ENCODE data around the gene GALNT2. TPM values are rescaled to one million over a fixed set of nuclear protein-coding genes. Genes with fewer than 3 reads are reported as not detected.

The GALNT2 gene
- total RNA-seq, 1 experiment from 2014 or later: 62.5 TPM

- no peak for DNase-seq (ENCODE audit: low read depth in 1 of 2, low spot score in 2 of 2)
- Histone ChIP-seq H3K9me3 (replicated peaks) (no peaks in the 10 kb centered on the region), H3K4me3 (no peak overlapping the region), H3K4me1 (replicated peaks) (no peaks in the 10 kb centered on the region), H3K27me3 (replicated peaks) (no peaks in the 10 kb centered on the region), H3K27ac (no peak overlapping the region), H3K36me3 (peaks cover 39% of the 10 kb centered on the region)
Measured at GRCh38 chr1:230243583-230244353, 176.7 kb downstream of the GALNT2 start.

GRCh38 chr1:230246551-230246950 is 179.5 kb downstream of the GALNT2 start:
- H3K27ac ChIP-seq: no peak overlapping the region
- DNase-seq (ENCODE audit: low read depth in 1 of 2, low spot score in 2 of 2): no peak
- peaks cover 48% of the 10 kb centered on the region for H3K36me3 ChIP-seq
- H3K9me3 ChIP-seq (replicated peaks): no peaks in the 10 kb centered on the region
- no peak overlapping the region for H3K4me3 ChIP-seq
- no peaks in the 10 kb centered on the region for H3K4me1 ChIP-seq (replicated peaks)
- H3K27me3 ChIP-seq (replicated peaks): no peaks in the 10 kb centered on the region

- peaks cover 41% of the 10 kb centered on the region for H3K36me3 ChIP-seq
- no peak overlapping the region for H3K4me3 ChIP-seq
- no peak for DNase-seq (ENCODE audit: low read depth in 1 of 2, low spot score in 2 of 2)
- H3K9me3 ChIP-seq (replicated peaks): no peaks in the 10 kb centered on the region
- no peak overlapping the region for H3K27ac ChIP-seq
- no peaks in the 10 kb centered on the region for H3K4me1 ChIP-seq (replicated peaks)
- no peaks in the 10 kb centered on the region for H3K27me3 ChIP-seq (replicated peaks)
Measured at GRCh38 chr1:230248016-230248888, 181.2 kb downstream of the GALNT2 start.

- no peaks in the 10 kb centered on the region for H3K27me3 ChIP-seq (replicated peaks)
- peaks cover 38% of the 10 kb centered on the region for H3K36me3 ChIP-seq
- no peaks in the 10 kb centered on the region for H3K4me1 ChIP-seq (replicated peaks)
- no peak overlapping the region for H3K27ac ChIP-seq
- no peaks in the 10 kb centered on the region for H3K9me3 ChIP-seq (replicated peaks)
- no peak overlapping the region for H3K4me3 ChIP-seq
- no peak for DNase-seq (ENCODE audit: low read depth in 1 of 2, low spot score in 2 of 2)
Measured at GRCh38 chr1:230248889-230249270, 181.8 kb downstream of the GALNT2 start.

- Histone ChIP-seq H3K36me3 (peaks cover 41% of the 10 kb centered on the region), H3K4me3 (no peak overlapping the region)
Measured at GRCh38 chr1:230249695-230250480, 182.8 kb downstream of the GALNT2 start.

GRCh38 chr1:230250666-230251065 is 183.6 kb downstream of the GALNT2 start:
- no peaks in the 10 kb centered on the region for H3K27me3 ChIP-seq (replicated peaks)
- H3K9me3 ChIP-seq (replicated peaks): no peaks in the 10 kb centered on the region
- H3K4me1 ChIP-seq (replicated peaks): no peaks in the 10 kb centered on the region
- no peak overlapping the region for H3K27ac ChIP-seq
- H3K36me3 ChIP-seq: peaks cover 46% of the 10 kb centered on the region
- no peak overlapping the region for H3K4me3 ChIP-seq
- DNase-seq (ENCODE audit: low read depth in 1 of 2, low spot score in 2 of 2): no peak

More at GRCh38 chr1:230249695-230250480, 182.8 kb downstream of the GALNT2 start:
- Histone ChIP-seq H3K4me1 (replicated peaks) (no peaks in the 10 kb centered on the region), H3K27ac (no peak overlapping the region), H3K9me3 (replicated peaks) (no peaks in the 10 kb centered on the region), H3K27me3 (replicated peaks) (no peaks in the 10 kb centered on the region)
- no peak for DNase-seq (ENCODE audit: low read depth in 1 of 2, low spot score in 2 of 2)

- Histone ChIP-seq H3K27me3 (replicated peaks) (no peaks in the 10 kb centered on the region), H3K4me1 (replicated peaks) (no peaks in the 10 kb centered on the region), H3K4me3 (no peak overlapping the region), H3K9me3 (replicated peaks) (no peaks in the 10 kb centered on the region), H3K36me3 (peaks cover 40% of the 10 kb centered on the region), H3K27ac (no peak overlapping the region)
- DNase-seq (ENCODE audit: low read depth in 1 of 2, low spot score in 2 of 2): no peak
Measured at GRCh38 chr1:230251644-230252191, 184.7 kb downstream of the GALNT2 start.

GRCh38 chr1:230253150-230253549 is 186.1 kb downstream of the GALNT2 start:
- H3K36me3 ChIP-seq: peaks cover 37% of the 10 kb centered on the region
- DNase-seq (ENCODE audit: low read depth in 1 of 2, low spot score in 2 of 2): no peak
- no peaks in the 10 kb centered on the region for H3K9me3 ChIP-seq (replicated peaks)

GRCh38 chr1:230254265-230254664 is 187.2 kb downstream of the GALNT2 start:
- Histone ChIP-seq H3K27ac (no peak overlapping the region), H3K36me3 (peaks cover 40% of the 10 kb centered on the region), H3K9me3 (replicated peaks) (no peaks in the 10 kb centered on the region), H3K4me3 (no peak overlapping the region), H3K4me1 (replicated peaks) (no peaks in the 10 kb centered on the region), H3K27me3 (replicated peaks) (no peaks in the 10 kb centered on the region)
- DNase-seq (ENCODE audit: low read depth in 1 of 2, low spot score in 2 of 2): no peak

More at GRCh38 chr1:230253150-230253549, 186.1 kb downstream of the GALNT2 start:
- Histone ChIP-seq H3K27me3 (replicated peaks) (no peaks in the 10 kb centered on the region), H3K4me3 (no peak overlapping the region), H3K4me1 (replicated peaks) (no peaks in the 10 kb centered on the region), H3K27ac (no peak overlapping the region)

- no peak for DNase-seq (ENCODE audit: low read depth in 1 of 2, low spot score in 2 of 2)
- no peak overlapping the region for H3K27ac ChIP-seq
- H3K4me1 ChIP-seq (replicated peaks): no peaks in the 10 kb centered on the region
- H3K4me3 ChIP-seq: no peak overlapping the region
- H3K27me3 ChIP-seq (replicated peaks): no peaks in the 10 kb centered on the region
- H3K9me3 ChIP-seq (replicated peaks): no peaks in the 10 kb centered on the region
- peaks cover 32% of the 10 kb centered on the region for H3K36me3 ChIP-seq
Measured at GRCh38 chr1:230255116-230255515, 188.1 kb downstream of the GALNT2 start.

GRCh38 chr1:230255991-230256390 is 189.0 kb downstream of the GALNT2 start:
- DNase-seq (ENCODE audit: low read depth in 1 of 2, low spot score in 2 of 2): no peak
- no peaks in the 10 kb centered on the region for H3K9me3 ChIP-seq (replicated peaks)
- H3K27me3 ChIP-seq (replicated peaks): no peaks in the 10 kb centered on the region
- H3K27ac ChIP-seq: no peak overlapping the region
- H3K4me3 ChIP-seq: no peak overlapping the region
- no peaks in the 10 kb centered on the region for H3K4me1 ChIP-seq (replicated peaks)
- peaks cover 28% of the 10 kb centered on the region for H3K36me3 ChIP-seq

- no peaks in the 10 kb centered on the region for H3K4me1 ChIP-seq (replicated peaks)
- peaks cover 28% of the 10 kb centered on the region for H3K36me3 ChIP-seq
- no peaks in the 10 kb centered on the region for H3K9me3 ChIP-seq (replicated peaks)
- no peak overlapping the region for H3K4me3 ChIP-seq
- DNase-seq (ENCODE audit: low read depth in 1 of 2, low spot score in 2 of 2): no peak
- no peak overlapping the region for H3K27ac ChIP-seq
- no peaks in the 10 kb centered on the region for H3K27me3 ChIP-seq (replicated peaks)
Measured at GRCh38 chr1:230256896-230257295, 189.9 kb downstream of the GALNT2 start.

GRCh38 chr1:230259621-230260020 is 192.6 kb downstream of the GALNT2 start:
- no peaks in the 10 kb centered on the region for H3K4me1 ChIP-seq (replicated peaks)
- H3K27ac ChIP-seq: no peak overlapping the region
- no peak overlapping the region for H3K4me3 ChIP-seq
- DNase-seq (ENCODE audit: low read depth in 1 of 2, low spot score in 2 of 2): no peak
- no peaks in the 10 kb centered on the region for H3K9me3 ChIP-seq (replicated peaks)
- no peaks in the 10 kb centered on the region for H3K27me3 ChIP-seq (replicated peaks)
- H3K36me3 ChIP-seq: peaks cover 34% of the 10 kb centered on the region

All from SJSA1 (cell line).